HCT116 (cell line): ENCODE results near the gene RIPOR2. TPM values are rescaled to one million over a fixed set of nuclear protein-coding genes. Genes with fewer than 3 reads are reported as not detected.

ENCODE experiments used
- ATAC-seq: fragments of 200-7000 bp; cut with Tn5 transposase; 2 replicates; pipeline ENCODE4 v1.9.1; 2020; ENCODE audit warnings: mild to moderate bottlenecking, moderate library complexity
- BruUV-seq: library from RNA; stranded (reverse); fragments of 400-500 nt; replicated peaks from 2 replicates; lab custom pipeline; 2021; lab: Mats Ljungman, UMichigan
- CTCF ChIA-PET: fragments of 300-600 bp; sonication (Branson Sonifier 250); formaldehyde crosslinking; loops from one replicate; lab custom pipeline; 2021; ENCODE audit warnings: antibody characterized with exemption; lab: Charles Lee
- POLR2A ChIA-PET: fragments of 300-600, 350-600 bp; sonication (Branson Sonifier 250); formaldehyde crosslinking; loops from one replicate; lab custom pipeline; 2021; ENCODE audit warnings: antibody characterized with exemption; lab: Charles Lee
- RAD21 ChIA-PET, 2 experiments: fragments of 300-600 bp; sonication (Branson Sonifier 250); formaldehyde crosslinking; loops; one replicate each; lab custom pipeline; 2023; ENCODE audit warnings: low total read pairs in 2 of 2; ENCODE audit not compliant: uncharacterized antibody in 2 of 2, unreplicated experiment in 2 of 2, low non-redundant PET in 1 of 2; lab: Charles Lee
- DNase-seq: peaks from one replicate; pipeline ENCODE4 v3.0.0-alpha.2; 2010; ENCODE audit warnings: low read depth, low spot score
- H2AFZ ChIP-seq: fragments of 200-600 bp; shearing (Covaris generic), sonication (generic); 2 replicates; pipeline ENCODE4 v1.6.1; 2017; ENCODE audit warnings: low read depth, mixed run types, mixed read lengths, antibody characterized with exemption, low read length; ENCODE audit not compliant: poor library complexity, severe bottlenecking
- H3K27ac ChIP-seq: 2 replicates; pipeline ENCODE4 v1.5.1; 2012; ENCODE audit warnings: low read depth, low read length
- H3K27me3 ChIP-seq: fragments of 200-600 bp; sonication (generic); 2 replicates; pipeline ENCODE4 v1.6.1; 2016; ENCODE audit warnings: mixed run types, low read length, mixed read lengths; ENCODE audit not compliant: insufficient read depth
- H3K36me3 ChIP-seq, 2 experiments: fragments of 200-500 bp in 1 of 2; fragments of 200-600 bp in 1 of 2; sonication (Bioruptor generic) in 1 of 2; sonication (generic) in 1 of 2; 2 replicates each; pipeline versions ENCODE4 v1.5.1 to v1.6.1; 2014 to 2016; ENCODE audit warnings: low read length in 2 of 2, inconsistent platforms in 1 of 2, mixed read lengths in 1 of 2, mixed run types in 1 of 2; ENCODE audit not compliant: insufficient read depth in 2 of 2, control insufficient read depth in 1 of 2
- H3K4me1 ChIP-seq, 2 experiments: fragments of 200-600 bp in 1 of 2; sonication (generic) in 1 of 2; 2 replicates each; pipeline versions ENCODE4 v1.5.1 to v1.6.1; 2012 to 2017; ENCODE audit warnings: low read length in 2 of 2, inconsistent platforms in 1 of 2, mild to moderate bottlenecking in 1 of 2, mixed read lengths in 1 of 2, mixed run types in 1 of 2, moderate library complexity in 1 of 2; ENCODE audit not compliant: insufficient read depth in 2 of 2, control insufficient read depth in 1 of 2
- H3K4me2 ChIP-seq: fragments of 200-600 bp; sonication (generic); 2 replicates; pipeline ENCODE4 v1.6.1; 2017; ENCODE audit warnings: mixed run types, low read length, mixed read lengths
- H3K4me3 ChIP-seq, 2 experiments: fragments of 200-600 bp in 1 of 2; sonication (generic) in 1 of 2; replicated peaks in 1 of 2; 2 replicates each; pipeline ENCODE4 v1.5.1; 2011 to 2016; ENCODE audit warnings: low read length in 2 of 2, control low read depth in 1 of 2, low read depth in 1 of 2, mild to moderate bottlenecking in 1 of 2, mixed read lengths in 1 of 2, mixed run types in 1 of 2
- H3K79me2 ChIP-seq: fragments of 200-600 bp; sonication (generic); 2 replicates; pipeline ENCODE4 v1.6.1; 2017; ENCODE audit warnings: mild to moderate bottlenecking, mixed run types, low read length, moderate library complexity, mixed read lengths; ENCODE audit not compliant: insufficient read depth
- H3K9ac ChIP-seq: fragments of 200-600 bp; sonication (generic); 2 replicates; pipeline ENCODE4 v1.6.1; 2016; ENCODE audit warnings: low read length, mixed read lengths
- H3K9me2 ChIP-seq: fragments of 200-600 bp; sonication (generic), shearing (Covaris generic); 2 replicates; pipeline ENCODE4 v1.6.1; 2017; ENCODE audit warnings: mixed run types, mild to moderate bottlenecking, moderate library complexity; ENCODE audit not compliant: insufficient read depth
- H3K9me3 ChIP-seq, 2 experiments: fragments of 200-500 bp in 1 of 2; fragments of 200-600 bp in 1 of 2; sonication (Bioruptor generic) in 1 of 2; sonication (generic) in 1 of 2; 2 replicates each; pipeline ENCODE4 v1.6.1; 2014 to 2017; ENCODE audit warnings: low read length in 2 of 2, mixed read lengths in 2 of 2, inconsistent platforms in 1 of 2, low read depth in 1 of 2, mild to moderate bottlenecking in 1 of 2, mixed run types in 1 of 2, moderate library complexity in 1 of 2; ENCODE audit not compliant: control insufficient read depth in 1 of 2, insufficient read depth in 1 of 2
- H4K20me1 ChIP-seq: fragments of 200-600 bp; sonication (generic), shearing (Covaris generic); 2 replicates; pipeline ENCODE4 v1.6.1; 2017; ENCODE audit warnings: mixed run types, mild to moderate bottlenecking, moderate library complexity; ENCODE audit not compliant: insufficient read depth
- ATF3 ChIP-seq: IDR thresholded peaks from 2 replicates; pipeline ENCODE4 v1.6.1; 2012
- CBX3 ChIP-seq: IDR thresholded peaks from 2 replicates; pipeline ENCODE4 v1.6.1; 2012; ENCODE audit warnings: low read depth
- CEBPB ChIP-seq: IDR thresholded peaks from 2 replicates; pipeline ENCODE4 v1.6.1; 2012; ENCODE audit warnings: low read depth
- CTCF ChIP-seq, 3 experiments: fragments of 200-600 bp in 1 of 3; sonication (generic) in 1 of 3; IDR thresholded peaks in 2 of 3; conservative IDR thresholded peaks in 1 of 3; 2 replicates each; pipeline ENCODE4 v1.5.1; 2012 to 2017; ENCODE audit warnings: low read depth in 2 of 3, low read length in 2 of 3, antibody characterized with exemption in 1 of 3, borderline replicate concordance in 1 of 3, control low read depth in 1 of 3, mild to moderate bottlenecking in 1 of 3, mixed read lengths in 1 of 3, mixed run types in 1 of 3, moderate library complexity in 1 of 3; ENCODE audit not compliant: insufficient read depth in 1 of 3
- EGR1 ChIP-seq: IDR thresholded peaks from 2 replicates; pipeline ENCODE4 v1.6.1; 2012; ENCODE audit warnings: low read depth
- ELF1 ChIP-seq: IDR thresholded peaks from 2 replicates; pipeline ENCODE4 v1.6.1; 2012; ENCODE audit warnings: low read depth, borderline replicate concordance
- EZH2 ChIP-seq: fragments of 200-600 bp; sonication (generic); IDR thresholded peaks from 2 replicates; pipeline ENCODE4 v1.6.1; 2017; ENCODE audit warnings: antibody characterized with exemption, mixed run types
- EZH2phosphoT487 ChIP-seq: fragments of 200-600 bp; IDR thresholded peaks from 2 replicates; pipeline ENCODE4 v1.6.1; 2018; ENCODE audit warnings: antibody characterized with exemption, borderline replicate concordance
- FOSL1 ChIP-seq: IDR thresholded peaks from 2 replicates; pipeline ENCODE4 v1.6.1; 2012; ENCODE audit warnings: low read depth
- JUND ChIP-seq: IDR thresholded peaks from 2 replicates; pipeline ENCODE4 v1.6.1; 2012
- POLR2A ChIP-seq: IDR thresholded peaks from 2 replicates; pipeline ENCODE4 v1.7.0; 2011; ENCODE audit warnings: borderline replicate concordance; ENCODE audit not compliant: insufficient read depth, insufficient read length; ENCODE audit errors: extremely low read depth
- POLR2AphosphoS5 ChIP-seq: IDR thresholded peaks from 2 replicates; pipeline ENCODE4 v1.6.1; 2011; ENCODE audit warnings: mild to moderate bottlenecking, low read depth, low read length, moderate library complexity
- RAD21 ChIP-seq: IDR thresholded peaks from 2 replicates; pipeline ENCODE4 v1.6.1; 2012; ENCODE audit warnings: low read depth, mild to moderate bottlenecking
- REST ChIP-seq: IDR thresholded peaks from 2 replicates; pipeline ENCODE4 v1.6.1; 2012; ENCODE audit warnings: low read depth
- SIN3A ChIP-seq: IDR thresholded peaks from 2 replicates; pipeline ENCODE4 v1.6.1; 2012; ENCODE audit warnings: low read depth
- SP1 ChIP-seq: IDR thresholded peaks from 2 replicates; pipeline ENCODE4 v1.6.1; 2012; ENCODE audit warnings: low read depth
- SRF ChIP-seq: IDR thresholded peaks from 2 replicates; pipeline ENCODE4 v1.6.1; 2012; ENCODE audit warnings: low read depth
- ZBTB33 ChIP-seq: IDR thresholded peaks from 2 replicates; pipeline ENCODE4 v1.6.1; 2011; ENCODE audit warnings: mild to moderate bottlenecking, low read length, moderate library complexity; ENCODE audit not compliant: insufficient replicate concordance; ENCODE audit errors: extremely low read depth
- ZFX ChIP-seq: fragments of 450-650 bp; IDR thresholded peaks from 2 replicates; pipeline ENCODE4 v1.6.1; 2017
- ZNF274 ChIP-seq: fragments of 200-500 bp; sonication (Bioruptor generic); IDR thresholded peaks from 2 replicates; pipeline ENCODE4 v1.6.1; 2014; ENCODE audit warnings: mild to moderate bottlenecking, low read depth, low read length, inconsistent platforms
- intact Hi-C: fragments of 100-400 bp; cut with micrococcal nuclease; formaldehyde crosslinking; loops from 2 replicates; pipeline ENCODE4 v1.10.0; 2022
- total RNA-seq: library from RNA; stranded (reverse); gene quantifications from one replicate; pipeline ENCODE4 v1.2.1, GENCODE V29; 2021; ENCODE audit not compliant: unreplicated experiment

The RIPOR2 gene
- total RNA-seq, 1 experiment from 2014 or later: 0.44 TPM

- no peak overlapping the region for H2AFZ ChIP-seq
- ATAC-seq (no peak), DNase-seq (no peak)
- no peaks in the 10 kb centered on the region for H3K36me3 ChIP-seq
- H3K4me2 ChIP-seq: no peak overlapping the region
- ChIA-PET RAD21 (no interaction called here), CTCF (interaction anchor here (1.8 kb wide), 1 partner anchor 12 kb away, joined by 3 read pairs; no protein-coding TSS in a partner anchor), POLR2A (no interaction called here)
- H3K4me1 ChIP-seq: no peaks in the 10 kb centered on the region
- no peaks in the 10 kb centered on the region for H3K9me2 ChIP-seq
- BruUV-seq: no TSS peak
- H3K79me2 ChIP-seq: no peaks in the 10 kb centered on the region
- no peak overlapping the region for H3K9ac ChIP-seq
- H4K20me1 ChIP-seq: no peaks in the 10 kb centered on the region
- no peaks in the 10 kb centered on the region for H3K27me3 ChIP-seq
- intact Hi-C loops: no loop called here
- TF ChIP-seq CEBPB (no peak), FOSL1 (no peak), REST (no peak), RAD21 (no peak), POLR2AphosphoS5 (no peak), SRF (no peak), SP1 (no peak), ZFX (no peak), JUND (no peak), EZH2 (no peak), EZH2phosphoT487 (no peak), ELF1 (no peak), ZNF274 (no peak), ATF3 (no peak), POLR2A (no peak), SIN3A (no peak), CBX3 (no peak), CTCF (IDR thresholded peaks at IDR 0.05 in 2 of 3, conservative IDR thresholded peaks at IDR 0.05 in 1 of 3; ENCODE audit: borderline replicate concordance in 1 of 3, insufficient read depth in 1 of 3, low read depth in 2 of 3, low read length in 2 of 3) (no peak), EGR1 (no peak), ZBTB33 (no peak)
- no peak overlapping the region for H3K27ac ChIP-seq
- no peak overlapping the region for H3K4me3 ChIP-seq
- no peaks in the 10 kb centered on the region for H3K9me3 ChIP-seq
These were observed 112.6 kb downstream of the RIPOR2 start for GRCh38 chr6:24823185-24823584.
